Activated CD8-positive, alpha-beta memory T cell treated with anti-CD3 and anti-CD28 coated beads for 24 hours (primary cell): Measurements from ENCODE around the gene MAP4K2.

Source experiments
- DNase-seq: peaks from one replicate; pipeline ENCODE4 v3.0.0-alpha.2; 2020

The MAP4K2 gene

DNA sequence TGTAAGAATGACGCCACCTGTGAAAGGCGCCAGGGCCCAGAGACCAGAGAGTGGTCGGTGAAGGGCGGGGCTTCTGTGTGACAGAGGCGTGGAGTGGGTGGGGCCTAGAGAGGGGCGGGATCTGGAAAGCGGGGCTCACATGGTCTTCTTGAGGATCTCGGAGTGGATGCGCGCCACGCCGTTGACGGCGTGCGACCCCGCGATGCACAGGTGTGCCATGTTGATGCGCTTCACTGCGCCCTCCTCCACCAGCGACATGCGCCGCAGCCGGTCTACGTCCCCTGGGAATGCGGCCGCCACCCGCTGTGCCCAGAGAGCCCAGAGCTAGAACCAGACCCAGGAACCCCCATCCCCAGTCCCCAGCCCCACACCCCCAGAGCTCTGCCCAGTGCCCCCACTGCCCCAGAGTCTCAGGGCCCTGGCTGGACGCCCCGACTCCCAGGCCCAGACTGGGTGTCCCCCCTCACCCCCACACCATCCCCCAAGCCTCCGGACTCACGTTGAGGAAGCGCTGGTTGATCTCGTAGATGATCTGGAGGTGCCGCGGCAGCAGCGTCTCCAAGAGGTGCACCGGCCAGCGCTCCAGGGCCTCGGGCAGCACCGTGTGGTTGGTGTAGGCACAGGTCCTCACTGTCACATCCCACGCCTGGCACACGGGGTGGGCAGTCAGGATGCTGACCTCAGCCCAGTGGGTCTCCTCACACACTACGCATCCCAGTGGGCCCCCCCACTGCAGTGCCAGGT, 49.5 kb downstream of the MAP4K2 start:
- DNase-seq = no peak

DNA sequence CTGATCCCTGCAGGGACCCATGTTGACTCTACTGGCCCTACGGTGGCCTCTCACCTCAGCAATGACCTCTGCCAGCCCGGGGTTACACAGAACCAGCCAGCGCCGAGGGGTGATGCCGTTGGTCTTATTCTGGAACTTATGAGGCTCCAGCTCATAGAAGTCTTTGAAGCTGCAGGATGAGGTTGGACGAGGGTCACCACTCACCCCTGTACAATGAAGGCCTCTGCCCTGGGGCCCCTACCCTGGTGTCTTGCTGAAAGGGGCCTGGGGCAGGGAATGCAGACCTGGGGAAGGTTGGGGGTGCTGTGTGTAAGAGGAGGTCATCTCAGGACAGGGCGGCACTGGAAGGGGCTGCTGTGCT, 50.0 kb downstream of the MAP4K2 start:
- DNase-seq = no peak

- DNase-seq = no peak
Observed at GRCh38 chr11:64752175-64752970, 50.6 kb downstream of the MAP4K2 start.

GRCh38 chr11:64751580-64751979, 51.4 kb downstream of the MAP4K2 start:
- no peak for DNase-seq

- DNase-seq = no peak
Observed at GRCh38 chr11:64751136-64751535, 51.9 kb downstream of the MAP4K2 start.

- DNase-seq = no peak
Observed at GRCh38 chr11:64750361-64751054, 52.5 kb downstream of the MAP4K2 start.

- DNase-seq = no peak
Observed at GRCh38 chr11:64747961-64748665, 54.9 kb downstream of the MAP4K2 start.

- DNase-seq = no peak
Observed at GRCh38 chr11:64746486-64746885, 56.5 kb downstream of the MAP4K2 start.

DNA sequence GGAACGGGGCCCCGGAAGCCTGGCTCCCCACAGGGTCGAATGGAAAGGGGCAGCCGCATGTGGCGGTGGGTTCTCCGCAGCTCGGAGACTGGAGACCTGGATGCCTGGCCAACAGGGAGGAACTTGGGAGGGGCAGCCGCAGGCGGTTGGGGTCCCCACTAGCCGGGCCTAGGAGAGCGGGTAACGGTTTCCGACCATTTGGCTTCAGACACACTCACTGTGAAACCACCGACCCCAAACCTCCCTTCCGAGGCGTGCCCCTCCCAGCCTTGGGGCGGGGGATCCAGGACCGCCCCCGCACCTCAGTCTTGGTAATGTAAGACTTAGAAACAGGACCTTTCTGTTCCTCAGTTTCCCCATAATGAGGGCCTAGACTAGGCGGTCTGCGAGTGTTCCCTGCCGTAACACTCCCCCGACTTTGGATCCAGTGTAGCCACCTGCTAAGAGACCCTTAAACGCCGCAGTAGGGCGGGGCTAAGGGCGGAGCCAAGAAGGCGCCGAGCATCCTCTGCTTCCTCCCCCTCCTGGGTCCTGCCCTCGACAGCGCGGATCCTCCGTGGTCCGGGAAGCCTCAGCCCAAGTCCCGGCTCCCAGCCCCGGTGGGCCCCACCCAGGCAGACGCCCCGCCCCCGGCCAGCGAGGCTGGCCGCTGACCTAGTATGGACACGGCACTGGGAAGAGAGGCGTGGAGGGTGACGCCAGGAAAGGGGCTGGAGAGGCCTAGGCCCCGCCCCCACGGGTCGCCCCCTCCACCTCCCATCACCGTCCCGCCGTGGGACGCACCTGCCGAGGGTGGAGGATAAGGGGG, 57.3 kb downstream of the MAP4K2 start:
- DNase-seq = peak; percentile 87

- DNase-seq = peak; percentile 79
Observed at GRCh38 chr11:64745189-64745520, 57.9 kb downstream of the MAP4K2 start.

- DNase-seq = no peak
Observed at GRCh38 chr11:64744544-64745188, 58.3 kb downstream of the MAP4K2 start.

DNA sequence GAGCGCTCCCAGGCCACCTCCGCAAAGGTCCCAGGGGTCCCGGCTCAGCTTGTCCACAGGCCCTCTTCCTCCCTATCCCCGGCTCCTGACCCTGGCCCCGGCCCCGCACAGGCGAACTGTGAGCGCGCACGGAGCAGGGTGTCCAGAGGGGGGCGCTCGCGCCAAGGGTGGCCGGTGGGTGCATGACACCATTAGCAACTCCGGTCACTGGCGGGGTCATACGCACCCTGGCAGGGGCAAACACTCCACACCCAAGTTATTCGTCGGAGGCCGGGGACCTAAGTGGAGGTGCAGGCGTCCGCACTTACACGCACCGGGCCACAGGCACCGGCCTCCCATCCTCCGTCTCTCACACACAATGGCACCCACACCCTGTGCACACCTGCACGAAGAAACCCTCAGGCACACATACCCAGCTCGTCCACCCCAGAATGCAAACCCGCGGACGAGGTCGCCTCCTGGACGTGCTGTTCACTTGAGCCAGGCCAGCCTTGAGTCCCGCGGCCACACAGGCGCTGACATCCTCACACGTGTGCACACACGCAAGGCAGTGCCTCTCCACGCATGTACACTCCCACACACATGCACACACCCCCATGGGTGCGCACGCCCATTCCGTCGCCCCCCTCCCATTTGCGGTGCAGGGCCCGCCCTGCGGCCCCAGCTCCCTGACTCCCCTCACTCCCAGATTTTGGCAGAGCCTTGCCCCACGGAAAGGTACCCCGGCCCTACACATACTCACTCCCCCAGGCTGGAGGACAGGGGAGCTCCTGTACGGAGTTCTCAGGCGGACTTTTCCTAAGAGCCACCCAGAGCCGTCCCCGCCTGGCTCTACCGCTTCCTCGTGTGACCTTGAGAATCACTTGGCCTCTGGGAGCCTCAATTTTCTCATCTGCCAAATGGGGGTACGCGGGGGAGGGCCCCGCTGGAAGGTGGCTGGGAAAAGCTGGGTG, 59.1 kb downstream of the MAP4K2 start, which contains the start of gene RASGRP2:
Gene RASGRP2, minus strand, starts transcription at position 552 of the 953 bp plus-strand sequence. CDS start 1,276 bp downstream, outside the sequence.
- DNase-seq = peak; percentile 90

DNA sequence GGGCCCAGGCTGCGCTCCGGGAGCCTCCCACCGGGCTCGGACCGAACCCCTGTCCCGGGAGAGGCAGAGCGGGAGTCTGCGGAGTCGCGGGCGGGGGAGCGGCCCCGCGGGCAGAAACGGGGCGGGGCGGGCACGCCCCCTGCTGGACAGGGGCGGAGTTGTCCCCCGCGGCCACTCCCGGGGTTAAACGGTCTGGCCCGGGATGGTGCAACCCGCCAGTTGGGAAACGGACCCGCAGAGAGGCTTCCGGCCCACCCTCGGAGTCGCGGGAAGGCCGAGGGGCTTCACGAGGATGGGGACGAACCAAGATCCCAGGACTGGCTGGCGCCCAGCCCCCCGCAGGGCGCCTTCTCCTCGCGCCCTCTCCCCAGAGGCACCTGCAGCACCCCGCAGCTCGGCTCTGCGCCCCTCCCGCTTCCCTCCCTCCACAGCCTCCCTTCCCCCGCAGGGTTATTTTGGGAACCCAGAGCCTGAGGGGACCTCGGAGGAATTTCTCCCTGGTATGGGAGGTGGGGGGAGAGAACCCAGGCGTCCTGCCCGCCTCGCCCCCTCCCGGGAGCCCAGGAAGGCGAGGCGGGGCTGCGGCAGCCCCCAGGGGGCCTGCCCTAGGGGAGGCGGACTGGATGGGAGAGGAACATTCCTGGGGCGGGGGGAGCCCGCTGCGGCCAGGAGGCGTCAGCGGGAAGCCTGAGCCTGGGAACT, 60.0 kb downstream of the MAP4K2 start:
- peak; percentile 94 for DNase-seq

- DNase-seq = no peak
Observed at GRCh38 chr11:64742087-64742888, 60.7 kb downstream of the MAP4K2 start.

DNA sequence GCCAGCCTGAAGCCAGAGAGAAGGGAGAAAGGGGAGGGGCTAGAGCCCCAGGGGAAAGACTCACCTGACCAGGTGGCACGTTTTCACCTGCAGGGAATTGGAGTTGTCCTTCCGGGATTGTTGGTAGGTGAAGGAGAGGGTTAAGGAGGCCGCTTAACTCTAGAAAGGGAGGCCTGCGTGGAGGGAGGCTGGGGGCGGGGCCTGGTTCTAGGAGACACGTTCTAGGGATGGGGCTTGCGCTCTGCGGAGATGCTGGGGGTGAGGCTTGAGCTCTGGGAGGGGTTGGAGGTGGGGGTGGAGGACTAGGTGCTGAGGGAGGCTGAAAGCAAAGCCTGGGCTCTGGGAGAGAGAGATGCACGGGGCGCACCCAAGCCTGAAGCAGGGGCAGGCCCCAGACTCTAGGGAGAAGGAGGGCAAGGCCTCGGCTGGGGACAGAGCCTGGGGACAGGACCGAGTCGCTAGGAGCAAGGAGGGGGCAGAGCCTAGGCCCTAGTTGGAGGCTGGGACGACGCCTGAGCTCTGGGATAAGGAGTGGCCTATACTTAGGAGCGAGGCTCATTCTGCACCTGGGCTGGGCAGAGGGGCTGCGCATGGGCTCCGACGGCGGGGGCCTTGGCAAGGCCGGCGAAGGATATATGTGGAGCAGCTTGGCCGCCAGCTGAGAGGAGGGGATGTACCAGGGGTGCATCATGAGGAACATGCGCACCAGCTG, 61.5 kb downstream of the MAP4K2 start:
- DNase-seq = no peak

DNA sequence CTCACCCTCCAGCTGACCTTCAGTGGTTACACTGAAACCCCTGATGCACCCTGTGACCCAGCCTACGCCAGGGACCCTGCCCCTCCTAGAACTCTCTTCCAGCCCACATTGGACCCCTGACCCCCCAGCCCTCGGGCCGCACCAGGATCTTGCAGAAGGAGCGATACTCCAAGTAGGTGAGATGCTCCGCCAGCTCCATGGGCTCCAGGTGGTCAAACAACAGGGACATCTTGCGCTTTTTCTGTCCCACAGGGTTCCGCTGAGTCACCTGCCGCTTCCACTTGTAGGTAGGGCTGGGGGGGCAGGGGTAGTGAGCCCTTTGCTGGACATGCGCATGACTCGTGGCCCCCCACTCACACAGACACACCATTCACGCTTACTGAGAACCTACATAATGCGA, 63.1 kb downstream of the MAP4K2 start:
- no peak for DNase-seq

GRCh38 chr11:64736654-64737053, 66.4 kb downstream of the MAP4K2 start:
- no peak for DNase-seq

DNA sequence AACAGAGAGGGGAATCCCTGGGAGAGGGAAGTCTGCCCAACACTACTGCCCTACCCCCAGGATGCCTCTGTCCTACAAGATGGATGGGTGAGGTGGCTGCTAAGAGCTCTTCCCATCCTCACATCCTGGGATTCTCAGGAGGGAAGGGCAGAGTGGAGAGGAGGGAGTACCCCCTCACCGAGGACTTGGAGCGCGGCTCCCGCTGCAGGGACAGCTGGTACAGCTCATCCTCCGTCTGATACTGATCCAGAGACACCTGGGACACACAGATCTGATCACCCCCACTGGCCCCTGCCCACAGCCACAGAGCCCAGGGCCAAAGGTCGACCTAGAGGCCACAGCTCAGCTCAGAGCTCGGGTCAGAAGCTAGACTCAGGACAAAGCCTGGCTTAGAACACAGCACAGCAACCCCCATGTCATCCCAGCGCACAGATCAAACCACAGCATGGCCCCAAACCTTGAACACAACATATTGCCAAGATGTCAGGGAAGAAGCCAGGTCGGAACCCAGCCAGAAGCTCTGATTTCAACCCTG, 67.2 kb downstream of the MAP4K2 start:
- no peak for DNase-seq
